Kidney glomerular epithelial cell (primary cell): ENCODE results near the gene ATP2C2.
"Not testable (repeated sequence)": the region's sequence is repeated elsewhere in the genome, so short reads cannot be mapped to it uniquely, and the experiment has no call there.

Experiments
- DNase-seq: peaks from one replicate; lab custom pipeline; 2025; lab: John Stamatoyannopoulos, UW

Gene ATP2C2

DNA sequence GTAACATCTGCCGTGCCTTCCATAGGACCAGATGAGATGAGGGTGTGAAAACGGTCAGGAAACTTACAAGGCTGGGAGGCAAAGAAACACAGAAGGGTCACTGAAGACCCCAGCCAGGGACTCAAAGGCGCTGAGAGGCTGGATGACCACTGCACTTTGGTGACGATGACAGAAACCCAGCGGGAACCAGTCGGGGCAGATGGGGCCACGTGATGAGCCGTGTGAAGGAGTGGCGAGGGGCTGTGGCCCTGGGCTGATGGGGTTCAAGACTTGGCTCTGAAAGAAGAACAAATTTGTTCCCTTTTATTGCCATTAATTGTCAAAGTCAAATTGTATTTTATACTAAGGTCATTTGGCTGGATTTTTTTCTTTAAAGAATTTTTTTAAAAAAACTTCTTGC is 28.6 kb upstream of the ATP2C2 start:
- DNase-seq = no peak

DNA sequence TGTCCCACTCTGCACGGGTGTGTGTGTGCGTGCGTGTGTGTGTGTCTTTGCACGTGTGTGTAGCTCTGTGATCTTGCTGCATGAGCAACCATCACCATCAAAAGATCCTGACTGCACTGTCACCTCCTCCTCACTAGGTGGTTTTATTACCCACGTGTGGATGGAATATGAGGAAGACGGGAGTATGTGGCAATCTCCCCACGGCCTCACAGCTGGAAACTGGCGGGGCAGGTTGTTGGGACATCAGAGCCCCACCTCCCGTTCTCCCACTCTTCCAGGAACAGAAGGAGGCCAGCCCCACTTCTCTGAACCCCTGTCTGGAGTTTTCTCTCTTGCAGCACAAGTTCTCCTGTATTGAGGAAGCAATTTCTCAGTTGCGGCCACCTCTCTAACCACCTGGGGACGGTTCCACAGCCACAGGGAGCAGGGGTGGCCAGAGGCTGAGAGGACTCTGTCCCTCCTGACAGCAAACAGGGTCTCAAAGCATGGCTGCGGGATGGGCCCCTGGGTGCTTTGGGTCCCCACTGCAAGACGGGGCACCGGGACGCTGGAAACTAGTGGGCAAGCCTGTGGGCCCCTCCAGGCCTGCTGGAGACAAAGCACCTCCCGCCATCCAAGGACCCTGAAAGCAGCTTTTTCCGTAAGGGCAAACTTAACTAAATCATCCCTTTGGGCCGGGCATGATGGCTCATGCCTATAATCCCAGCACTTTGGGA is 27.9 kb upstream of the ATP2C2 start:
- no peak for DNase-seq

DNA sequence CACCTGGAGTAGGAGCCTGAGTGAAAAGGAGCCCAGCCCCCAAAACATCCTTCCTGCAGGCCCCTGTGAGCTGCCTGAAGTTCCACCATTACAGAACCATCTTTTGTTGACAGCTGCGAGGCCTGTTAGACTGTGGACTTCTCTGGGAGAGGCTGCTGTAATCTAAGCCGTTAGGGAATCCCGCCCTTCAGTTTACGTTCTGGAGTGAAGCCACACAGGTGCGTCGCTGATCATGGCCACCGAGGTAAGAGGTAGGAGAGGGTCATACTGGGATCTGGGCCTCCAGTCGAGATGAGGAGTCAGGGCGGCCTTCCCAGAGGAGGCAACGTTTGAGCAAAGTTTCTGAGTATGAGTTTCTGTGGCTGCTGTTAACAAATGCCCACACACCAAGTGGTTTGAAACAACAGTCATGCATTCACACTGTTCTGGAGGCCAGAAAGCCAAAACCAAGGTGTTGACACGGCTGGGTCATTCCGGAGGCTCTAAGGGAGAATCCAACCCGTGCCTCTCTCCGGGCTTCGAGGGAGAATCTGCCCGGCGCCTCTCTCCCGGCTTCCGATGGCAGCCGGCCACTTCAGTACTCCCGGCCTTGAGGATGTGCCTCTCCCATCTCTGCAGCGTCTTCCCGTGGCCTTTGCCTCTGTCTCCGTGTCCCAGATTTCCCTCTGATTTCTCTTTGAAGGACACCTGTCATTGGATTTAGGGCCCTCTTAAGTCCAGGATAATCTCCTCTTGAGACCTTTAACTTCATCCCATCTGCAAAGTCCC is 26.6 kb upstream of the ATP2C2 start:
- DNase-seq = no peak

DNA sequence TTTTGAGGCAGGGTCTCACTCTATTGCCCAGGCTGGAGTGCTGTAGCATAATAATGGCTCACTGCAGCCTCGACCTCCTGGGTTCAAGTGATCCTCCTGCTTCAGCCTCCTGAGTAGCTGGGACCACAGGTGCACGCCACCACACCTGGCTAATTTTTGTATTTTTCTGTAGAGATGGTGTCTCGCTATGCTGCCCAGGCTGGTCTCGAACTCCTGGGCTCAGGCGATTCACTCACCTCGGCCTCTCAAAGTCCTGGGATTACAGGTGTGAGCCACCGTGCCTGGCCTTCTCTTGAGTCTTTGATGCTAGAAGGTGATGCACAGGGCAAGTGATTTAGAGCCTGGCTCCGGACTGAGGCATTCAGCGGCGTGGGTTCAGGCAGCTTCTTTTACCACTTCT is 24.5 kb upstream of the ATP2C2 start:
- not testable (repeated sequence) for DNase-seq

DNA sequence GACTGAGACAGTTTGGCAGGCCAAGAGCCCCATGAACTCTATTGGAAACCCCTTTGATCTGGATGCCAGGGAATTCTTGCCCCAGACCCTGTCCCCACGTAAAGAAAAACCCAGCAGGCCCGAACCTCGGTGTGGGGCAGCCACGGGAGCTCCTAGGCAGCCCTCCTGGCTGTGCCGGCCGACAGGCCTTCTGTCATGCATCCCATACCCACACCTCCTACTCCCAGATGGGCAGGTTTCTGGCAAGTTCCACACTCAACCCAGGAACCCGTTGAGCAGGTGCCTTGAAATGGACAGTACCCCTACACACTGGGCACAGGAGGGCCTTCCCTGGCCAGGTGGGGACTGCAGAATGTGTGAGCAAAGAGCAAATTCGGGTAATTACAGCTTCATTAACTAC is 23.6 kb upstream of the ATP2C2 start:
- DNase-seq = no peak

DNA sequence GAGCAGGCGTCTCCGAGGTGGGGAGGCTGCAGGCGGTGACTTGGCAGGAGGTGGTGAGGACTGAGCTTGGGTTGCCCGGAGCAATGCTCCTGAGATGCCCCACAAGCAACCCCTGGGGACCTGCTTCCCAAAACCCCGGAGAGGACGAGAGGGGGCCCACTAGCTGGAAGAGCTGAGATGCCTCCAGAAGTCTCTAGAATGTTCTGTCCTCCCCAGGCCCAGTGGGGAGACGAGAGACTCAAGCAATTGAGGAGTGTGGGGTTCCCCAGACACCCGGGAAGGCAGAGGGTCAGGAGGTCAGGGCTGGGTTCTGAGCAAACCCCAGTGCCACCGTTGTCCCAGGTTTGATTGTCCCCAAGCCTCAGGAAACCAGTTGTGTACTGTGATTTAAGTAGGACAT is 21.2 kb upstream of the ATP2C2 start:
- DNase-seq = no peak

DNA sequence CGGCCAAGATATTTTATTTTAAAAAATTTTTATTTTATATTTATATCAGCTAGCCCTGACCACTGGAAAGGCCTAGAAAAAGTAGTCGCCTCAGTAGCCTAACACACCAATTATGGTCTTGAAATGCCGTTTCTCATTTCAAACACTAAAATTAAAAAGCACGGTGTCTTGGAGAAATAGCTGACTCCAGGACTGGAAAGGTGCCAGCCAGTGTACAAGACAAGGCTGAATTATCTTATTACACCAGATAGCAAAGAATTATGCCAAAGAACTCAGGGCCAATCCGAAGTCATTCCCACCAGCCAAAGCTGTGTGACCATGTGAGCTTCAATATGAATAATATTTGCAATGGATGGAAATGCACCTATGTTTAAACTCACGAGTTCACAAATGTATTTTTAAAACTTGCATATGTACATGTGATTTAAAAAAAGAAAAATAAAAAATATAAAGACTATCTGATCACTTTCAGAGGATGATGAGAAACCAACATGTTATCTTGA is 19.9 kb upstream of the ATP2C2 start:
- no peak for DNase-seq

DNA sequence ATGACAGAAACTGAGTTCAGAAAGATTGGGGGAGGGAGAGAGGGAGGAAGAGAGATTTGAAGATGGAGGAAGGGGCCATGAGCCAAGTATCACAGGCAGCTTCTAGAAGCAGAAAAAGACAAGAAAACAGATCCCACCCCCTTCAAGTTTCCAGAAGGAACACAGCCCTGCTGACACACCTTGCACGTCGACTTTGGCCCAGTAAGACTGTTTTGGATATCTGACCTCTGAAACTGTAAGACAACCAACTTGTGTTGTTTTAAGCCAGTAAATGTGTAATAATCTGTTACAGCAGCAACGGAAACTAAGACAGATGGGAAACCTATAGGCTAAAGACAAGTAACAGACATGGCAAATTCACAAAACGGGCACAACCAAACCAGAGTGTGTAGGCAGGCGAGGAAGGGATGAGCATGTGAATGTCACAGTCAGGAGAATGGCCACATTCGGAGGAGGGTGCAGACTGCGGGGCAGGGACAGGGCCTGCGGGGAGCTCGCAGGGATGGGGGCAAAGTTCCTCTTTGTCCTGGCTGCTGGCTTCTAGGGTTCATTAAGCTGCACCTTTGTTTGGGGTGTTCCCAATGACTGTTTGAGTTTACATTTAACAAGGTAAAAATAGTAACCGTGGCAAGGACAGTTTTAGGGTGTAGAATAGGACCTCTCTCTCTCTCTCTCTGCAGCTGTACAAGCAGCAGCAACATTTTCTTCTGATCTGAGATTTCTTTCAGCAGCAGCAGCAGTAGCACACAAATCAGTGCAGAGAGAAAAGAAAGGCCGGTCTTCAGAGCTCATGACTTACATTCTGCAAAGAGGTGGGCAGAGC is 18.3 kb upstream of the ATP2C2 start:
- DNase-seq = no peak

DNA sequence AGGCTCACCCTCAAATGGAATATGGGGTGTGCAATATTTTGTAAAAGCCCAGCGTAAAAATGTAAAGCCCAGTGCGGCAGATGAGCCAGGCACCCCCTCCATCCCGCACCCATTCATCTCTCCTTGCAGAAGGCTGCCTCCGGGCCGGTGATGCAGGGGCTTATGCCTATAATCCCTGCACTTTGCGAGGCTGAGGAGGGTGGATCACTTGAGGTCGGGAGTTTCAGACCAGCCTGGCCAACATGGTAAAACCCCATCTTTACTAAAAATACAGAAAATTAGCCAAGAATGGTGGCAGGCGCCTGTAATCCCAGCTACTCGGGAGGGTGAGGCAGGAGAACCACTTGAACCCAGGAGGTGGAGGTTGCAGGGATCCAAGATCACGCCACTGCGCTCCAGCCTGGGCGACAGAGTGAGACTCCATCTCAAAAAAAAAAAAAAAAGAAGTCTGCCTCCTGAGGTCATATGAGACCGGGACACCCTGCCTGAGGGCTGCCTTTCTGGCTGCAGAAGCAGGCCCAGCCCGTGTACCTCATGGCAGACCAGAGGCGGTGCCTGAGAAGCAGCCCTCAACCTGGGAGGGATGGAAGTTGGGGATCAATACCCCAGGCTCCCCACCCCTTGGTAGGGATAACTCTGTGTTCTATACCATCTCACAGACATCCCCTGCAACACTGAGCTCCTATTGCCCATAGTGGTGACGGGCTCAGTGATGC is 17.5 kb upstream of the ATP2C2 start:
- DNase-seq = no peak

DNA sequence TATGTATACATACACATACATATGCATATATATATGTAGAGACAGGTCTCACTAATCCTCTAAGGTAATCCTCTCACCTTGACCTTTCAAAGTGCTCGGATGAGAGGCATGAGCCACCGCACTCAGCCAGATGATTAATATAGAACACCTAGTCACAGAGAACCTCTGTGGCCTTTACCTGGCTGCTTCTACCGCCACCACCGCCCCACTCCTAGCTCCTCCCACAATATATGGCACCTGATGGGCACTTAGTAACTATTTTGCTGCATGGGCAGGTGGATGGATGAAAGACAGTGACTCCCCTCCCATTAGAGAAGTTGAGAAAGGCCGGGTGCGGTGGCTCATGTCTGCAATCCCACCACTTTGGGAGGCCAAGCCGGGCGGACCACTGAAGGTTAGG is 16.7 kb upstream of the ATP2C2 start:
- no peak for DNase-seq

DNA sequence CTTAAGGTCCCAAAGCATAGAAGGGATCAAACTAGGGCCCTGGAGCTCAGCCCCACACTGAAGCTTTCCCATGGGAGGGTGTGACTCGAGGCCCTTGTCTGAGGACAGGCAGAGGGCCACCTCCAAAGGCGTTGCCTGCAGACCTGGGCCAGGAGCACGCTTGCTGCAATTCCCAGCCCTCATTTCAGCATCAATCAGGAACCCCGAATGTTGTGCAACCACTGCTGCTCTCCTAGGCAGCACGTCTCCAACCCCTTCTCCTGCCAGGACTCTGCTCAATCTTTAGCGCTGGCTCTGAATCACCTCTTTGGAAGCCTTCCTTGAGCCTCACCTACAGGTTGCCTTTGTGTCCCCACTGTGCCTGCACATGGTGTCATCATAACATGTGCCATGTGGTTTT is 14.0 kb upstream of the ATP2C2 start:
- DNase-seq = no peak

DNA sequence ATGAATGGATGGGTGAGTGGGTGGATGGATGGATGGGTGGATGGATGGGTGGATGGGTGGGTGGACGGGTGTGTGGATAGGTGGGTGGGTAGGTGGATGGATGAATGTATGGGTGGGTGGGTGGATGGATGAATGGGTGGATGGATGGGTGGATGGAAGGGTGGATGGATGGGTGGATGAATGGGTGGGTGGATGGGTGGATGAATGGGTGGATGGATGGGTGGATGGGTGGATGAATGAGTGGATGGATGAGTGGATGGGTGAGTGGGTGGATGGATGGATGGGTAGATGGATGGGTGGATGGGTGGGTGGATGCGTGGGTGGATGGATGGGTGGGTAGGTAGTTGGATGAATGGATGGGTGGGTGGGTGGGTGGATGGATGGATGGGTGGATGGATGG is 13.2 kb upstream of the ATP2C2 start:
- DNase-seq = no peak

DNA sequence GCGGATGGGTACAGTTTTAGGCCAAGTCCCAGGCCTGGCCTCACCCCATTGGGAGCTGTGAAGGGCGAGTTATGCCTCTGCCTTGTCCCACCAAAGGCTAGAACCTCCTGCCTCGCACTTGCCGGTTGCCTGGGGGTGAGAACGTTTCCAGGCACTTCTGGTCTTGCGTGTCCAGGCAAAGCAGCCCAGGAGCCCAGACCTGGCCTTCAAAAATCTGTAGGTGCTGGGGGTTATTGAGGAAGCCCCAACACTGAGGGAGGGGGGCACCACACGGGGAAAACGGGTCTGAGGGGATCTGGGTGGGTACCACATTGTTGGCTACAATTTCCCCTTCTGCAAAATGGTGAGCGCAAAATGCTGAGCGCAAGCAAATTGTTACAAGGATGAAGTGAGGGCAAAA is 12.2 kb upstream of the ATP2C2 start:
- no peak for DNase-seq

DNA sequence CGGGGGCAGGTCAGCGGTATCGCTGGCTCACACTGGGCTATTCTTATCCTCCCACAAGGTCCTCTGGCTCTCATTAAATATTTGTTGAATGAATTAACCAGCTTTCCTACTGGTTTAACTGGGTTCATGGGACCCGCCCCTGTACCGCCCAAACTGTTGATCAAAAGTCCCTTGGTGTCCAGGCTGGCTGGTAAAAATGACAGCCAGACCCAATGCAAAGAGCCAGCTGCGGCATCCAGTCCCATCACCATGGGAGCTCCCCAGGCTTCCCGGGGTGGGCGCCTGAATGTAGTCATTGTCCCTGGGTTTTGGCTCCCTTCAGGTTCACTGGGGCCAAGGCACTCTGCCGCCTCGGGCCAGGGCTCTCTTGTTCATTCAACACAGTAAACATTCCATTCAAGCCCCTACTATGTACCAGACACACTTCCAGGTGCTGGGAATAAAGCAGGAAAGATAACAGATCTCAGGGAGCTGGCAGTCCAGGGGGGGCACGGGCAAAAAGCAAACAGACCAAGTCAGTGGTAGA is 11.7 kb upstream of the ATP2C2 start:
- no peak for DNase-seq

DNA sequence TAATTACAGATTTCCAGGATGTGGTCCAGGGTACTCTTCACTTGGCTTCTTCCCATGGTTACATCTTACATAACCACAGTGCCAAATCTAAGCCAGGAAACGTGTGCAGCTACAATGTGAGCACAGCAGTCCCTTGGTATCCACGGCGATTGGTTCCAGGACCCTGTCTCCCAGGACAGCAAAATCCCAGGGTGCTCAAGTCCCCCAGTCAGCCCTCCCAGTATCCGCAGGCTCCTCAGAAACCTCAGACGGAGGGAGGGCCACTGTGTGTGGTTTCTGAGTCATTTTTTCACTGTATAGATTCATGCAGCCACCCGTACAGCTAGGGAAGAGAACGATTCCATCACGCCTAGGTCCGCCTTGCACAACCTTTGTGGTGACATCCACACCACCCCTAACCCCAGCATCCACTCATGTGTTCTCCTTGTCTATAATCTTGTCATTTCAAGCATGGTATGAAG is 11.1 kb upstream of the ATP2C2 start:
- DNase-seq = peak; percentile 14

DNA sequence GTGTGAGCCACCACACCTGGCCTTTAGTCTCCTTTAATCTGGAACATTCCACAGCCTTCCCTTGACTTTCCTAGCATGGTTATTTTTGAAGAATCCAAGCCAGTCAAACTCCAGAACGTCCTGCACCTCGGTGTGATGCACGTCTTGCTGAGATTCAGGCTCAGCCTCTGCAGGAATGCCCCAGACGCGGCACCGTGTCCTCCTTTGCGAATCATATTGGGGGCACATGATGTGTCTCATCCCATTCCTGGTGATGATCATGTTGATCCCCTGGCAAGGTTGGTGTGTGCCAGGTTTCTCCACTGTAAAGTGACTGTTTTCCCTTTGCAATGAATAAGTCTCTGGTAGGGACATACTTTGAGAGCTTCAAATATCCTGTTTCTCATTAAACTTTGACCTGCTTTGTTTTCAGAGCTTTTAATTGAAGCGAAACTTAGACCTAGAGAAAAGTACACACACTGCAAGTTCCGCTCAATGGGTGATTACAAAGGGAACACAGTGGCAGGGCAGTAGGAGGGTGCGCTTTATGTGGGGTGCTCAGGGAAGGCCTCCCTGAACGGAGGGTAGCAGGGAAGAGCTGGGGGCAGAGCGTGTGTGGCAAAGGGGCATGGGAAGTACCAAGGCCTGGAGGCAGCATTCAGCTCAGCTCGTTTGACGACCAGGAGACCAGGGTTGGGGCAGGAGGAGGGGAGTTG is 9.6 kb upstream of the ATP2C2 start:
- DNase-seq = no peak

DNA sequence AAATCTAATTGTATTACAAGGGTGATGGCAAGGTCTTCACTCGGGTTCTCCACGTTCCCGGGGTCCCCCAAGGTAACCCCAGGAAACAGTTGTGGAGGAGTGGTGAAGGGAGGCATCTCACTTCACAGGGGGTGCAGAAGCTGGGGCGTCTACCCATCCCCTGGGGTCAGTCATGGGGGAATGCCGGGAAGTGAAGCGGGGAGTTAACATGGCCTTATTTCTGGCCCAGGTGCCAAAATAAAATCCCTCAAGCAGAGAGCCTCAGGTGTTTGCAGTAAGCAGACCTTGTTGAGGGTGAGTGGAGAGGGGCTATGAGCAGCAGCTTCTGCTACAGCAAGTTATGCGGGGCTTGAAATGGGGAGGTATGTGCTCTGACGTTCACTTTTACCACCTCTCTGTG is 9.0 kb upstream of the ATP2C2 start:
- no peak for DNase-seq

DNA sequence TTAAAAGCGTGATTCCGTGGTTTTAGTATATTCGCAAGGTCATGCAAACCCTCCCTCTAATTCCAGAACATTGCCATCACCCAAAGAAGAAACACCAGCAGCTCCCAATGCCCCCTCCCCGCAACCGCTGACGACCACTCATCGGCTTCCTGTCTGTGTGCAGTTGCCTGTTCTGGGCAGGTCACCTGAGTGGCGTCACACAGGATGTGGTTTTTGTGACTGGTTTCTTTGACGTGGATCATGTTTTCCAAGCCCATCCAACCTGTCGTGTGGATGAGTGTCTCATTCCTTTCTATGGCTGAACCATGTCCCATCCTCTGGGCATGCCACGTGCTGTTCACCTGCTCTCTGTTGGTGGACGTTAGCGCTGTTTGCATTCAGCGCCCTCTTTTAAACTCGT is 8.2 kb upstream of the ATP2C2 start:
- no peak for DNase-seq

DNA sequence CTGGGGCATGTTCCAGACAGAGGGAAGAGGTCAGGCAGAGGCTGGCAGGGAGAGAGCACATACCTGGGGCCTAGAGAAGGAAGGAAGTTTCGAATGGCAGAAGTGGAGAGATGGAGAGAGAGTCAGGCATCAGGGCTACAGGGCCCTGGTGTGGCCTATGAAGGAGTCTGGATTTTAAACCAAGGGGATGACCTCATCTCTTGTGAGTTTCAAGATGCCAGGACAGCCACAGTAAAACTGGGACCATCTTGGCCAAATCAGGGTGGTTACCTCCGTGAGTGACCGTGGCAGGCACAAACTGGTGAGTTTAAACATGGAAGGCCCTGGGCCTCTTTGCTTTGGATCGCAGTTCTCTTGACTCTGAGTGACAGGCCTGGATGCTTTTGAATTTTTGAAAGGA is 7.6 kb upstream of the ATP2C2 start:
- no peak for DNase-seq

DNA sequence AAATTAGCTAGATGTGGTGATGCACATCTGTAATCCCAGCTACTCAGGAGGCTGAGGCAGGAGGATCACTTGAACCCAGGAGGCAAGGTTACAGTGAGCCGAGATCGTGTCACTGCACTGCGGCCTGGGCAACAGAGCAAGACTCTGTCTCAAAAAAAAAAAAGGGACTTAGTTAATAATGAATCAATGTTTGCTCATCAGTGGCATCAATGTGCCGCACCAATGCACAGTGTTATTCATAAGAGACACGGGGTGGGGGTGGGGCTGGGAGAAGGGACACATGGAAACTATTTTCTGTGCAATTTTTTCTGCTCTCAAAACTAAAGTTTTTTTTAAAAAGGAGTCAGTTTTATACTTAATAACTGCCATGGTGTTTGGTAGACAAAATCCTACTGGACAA is 6.8 kb upstream of the ATP2C2 start:
- peak; percentile 40 for DNase-seq

DNA sequence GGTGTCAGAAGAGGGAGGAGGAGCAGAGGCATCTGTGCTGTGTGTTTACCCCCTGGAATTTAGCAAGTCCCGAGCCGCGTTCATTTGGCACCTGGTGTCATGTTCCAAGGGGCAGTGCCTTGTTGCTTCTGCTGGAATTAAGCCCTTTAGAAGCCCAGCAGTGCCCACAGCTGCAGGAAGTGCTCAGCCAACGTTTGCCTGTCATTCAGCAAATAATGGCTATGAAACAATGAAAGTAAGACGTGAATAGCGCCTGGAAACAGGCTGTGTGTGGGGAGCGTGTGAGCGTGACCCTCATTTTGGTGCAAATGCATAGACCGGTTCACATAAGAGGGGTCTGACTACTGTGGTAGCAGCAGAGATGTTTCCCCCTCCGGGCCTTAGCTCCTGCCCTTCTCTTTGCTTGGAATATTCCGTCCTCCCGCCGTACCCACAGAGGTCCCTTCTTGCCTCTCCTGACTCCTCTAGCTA is 5.8 kb upstream of the ATP2C2 start:
- no peak for DNase-seq
